Fibroblast of the aortic adventitia (primary cell): Measurements from ENCODE around the gene B3GAT1. TPM values are rescaled to one million over a fixed set of nuclear protein-coding genes. Genes with fewer than 3 reads are reported as not detected.

Source experiments
- DNase-seq: peaks from one replicate; pipeline ENCODE4 v3.0.0-alpha.2; 2010; ENCODE audit warnings: low read depth
- H3K4me3 ChIP-seq: 2 replicates; pipeline ENCODE4 v1.5.1; 2011; ENCODE audit warnings: low read depth, mild to moderate bottlenecking, control low read depth, low read length, moderate library complexity
- CTCF ChIP-seq: IDR thresholded peaks from 2 replicates; pipeline ENCODE4 v1.5.1; 2011; ENCODE audit warnings: mild to moderate bottlenecking, low read length, control low read depth, inconsistent platforms; ENCODE audit not compliant: insufficient read depth
- total RNA-seq: library from RNA; depleted of rRNA; stranded (reverse); fragments of >200 nt; gene quantifications from 2 replicates; pipeline ENCODE4 v1.2.3, GENCODE V29; 2012; ENCODE audit warnings: low replicate concordance

Gene B3GAT1
- total RNA-seq, 1 donor = not detected

GRCh38 chr11:134374171-134374570 is 37.9 kb downstream of the B3GAT1 start:
- no peak overlapping the region for H3K4me3 ChIP-seq
- TF ChIP-seq CTCF = no peak
- no peak for DNase-seq

- no peak for TF ChIP-seq CTCF
- no peak for DNase-seq
Observed at GRCh38 chr11:134373591-134374052, 38.4 kb downstream of the B3GAT1 start.

GRCh38 chr11:134372961-134373360 is 39.1 kb downstream of the B3GAT1 start:
- H3K4me3 ChIP-seq = no peak overlapping the region
- no peak for TF ChIP-seq CTCF
- no peak for DNase-seq

More at GRCh38 chr11:134373591-134374052, 38.4 kb downstream of the B3GAT1 start:
- no peak overlapping the region for H3K4me3 ChIP-seq

GRCh38 chr11:134372536-134372935 is 39.5 kb downstream of the B3GAT1 start:
- TF ChIP-seq CTCF = no peak
- H3K4me3 ChIP-seq = no peak overlapping the region
- no peak for DNase-seq

- no peak for TF ChIP-seq CTCF
- no peak for DNase-seq
- H3K4me3 ChIP-seq = no peak overlapping the region
Observed at GRCh38 chr11:134371436-134372185, 40.4 kb downstream of the B3GAT1 start.

GRCh38 chr11:134370526-134371435 is 41.3 kb downstream of the B3GAT1 start:
- H3K4me3 ChIP-seq = no peak overlapping the region
- no peak for DNase-seq
- no peak for TF ChIP-seq CTCF
